HG03432 (cell line): ENCODE results near the gene CSK.
"Not testable (repeated sequence)": the region's sequence is repeated elsewhere in the genome, so short reads cannot be mapped to it uniquely, and the experiment has no call there.

Experiments used
- ATAC-seq: cut with Tn5 transposase; IDR thresholded peaks from one replicate; pipeline ENCODE4 v1.9.1; 2021; ENCODE audit warnings: mild to moderate bottlenecking, moderate library complexity; ENCODE audit not compliant: unreplicated experiment

The CSK gene

DNA sequence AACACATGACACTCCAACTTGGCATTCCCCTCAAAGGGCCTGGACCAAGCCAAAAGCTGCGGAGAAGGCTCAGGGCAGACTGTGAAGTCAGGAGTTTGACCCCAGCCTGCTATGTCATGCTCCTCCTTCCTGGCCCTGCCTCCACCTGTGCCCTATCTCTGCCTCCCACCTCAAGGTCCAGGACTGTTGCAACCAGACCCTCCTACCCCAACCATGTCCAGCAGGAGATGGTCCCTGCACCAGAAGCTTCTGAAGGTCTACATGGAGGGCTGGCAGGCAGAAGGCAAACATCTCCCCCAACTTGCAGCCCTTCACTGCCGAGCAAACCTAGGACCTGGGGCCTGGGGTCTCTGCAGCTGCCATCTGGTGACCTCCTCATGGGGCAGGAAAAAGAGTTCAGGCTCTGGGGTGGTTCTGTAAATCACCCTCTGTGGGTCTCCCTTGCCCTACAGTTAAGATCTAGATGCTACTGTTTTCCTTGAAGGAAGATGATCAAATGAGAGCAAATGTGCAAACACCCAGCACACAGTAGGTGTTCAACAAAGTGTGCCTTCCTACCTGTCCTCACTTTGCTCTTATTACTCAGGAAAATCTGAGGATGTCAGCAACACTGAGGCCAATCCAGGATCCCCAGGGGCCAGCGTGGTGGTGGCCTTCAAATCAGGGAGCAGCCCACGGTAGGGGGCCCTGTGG, 11.5 kb upstream of the CSK start:
- no peak for ATAC-seq

DNA sequence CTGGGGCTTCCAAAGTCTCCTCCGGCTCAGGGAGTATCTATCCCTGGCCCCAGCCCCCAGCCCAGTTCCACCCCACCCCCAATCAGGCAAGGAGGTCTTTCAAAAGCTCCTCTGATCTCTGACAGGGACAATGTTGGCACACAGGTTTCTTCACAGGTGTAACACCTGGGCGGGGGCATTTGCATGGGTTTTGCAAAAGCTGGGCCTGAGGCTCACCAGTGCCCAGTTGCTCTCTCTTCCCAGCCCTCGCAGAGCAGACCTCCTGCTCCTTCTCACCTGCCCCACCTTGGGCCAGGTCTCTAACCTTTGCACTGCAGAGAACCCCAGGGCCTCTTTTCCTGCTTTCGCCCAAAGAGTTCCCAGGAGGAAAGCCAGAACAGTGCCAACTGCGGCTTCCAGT, 8.6 kb upstream of the CSK start:
- no peak for ATAC-seq

DNA sequence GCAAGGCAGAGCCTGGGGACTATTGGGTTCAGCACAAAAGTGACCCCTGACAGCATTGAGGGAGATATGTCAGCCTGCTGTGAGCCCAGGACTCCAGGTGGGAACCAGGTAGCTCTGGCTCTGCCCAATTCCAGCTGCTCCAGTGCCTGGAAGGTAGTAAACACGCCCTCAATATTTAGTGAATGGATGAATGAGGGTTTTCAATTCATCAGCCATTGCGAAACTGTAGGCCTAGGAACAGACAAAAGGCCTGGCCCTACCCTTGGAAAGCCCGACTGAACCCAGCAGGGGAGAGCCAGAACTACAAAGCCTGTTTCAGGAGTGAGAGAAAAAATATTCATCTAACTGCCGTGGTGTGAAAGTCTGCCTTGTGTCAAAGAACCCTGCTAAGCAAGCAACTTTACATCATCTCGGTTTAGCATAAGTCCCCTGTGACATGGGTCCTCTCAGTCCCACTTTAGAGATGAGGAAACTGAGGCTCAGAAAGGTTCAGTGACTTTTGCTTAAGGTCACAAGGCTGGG, 8.1 kb upstream of the CSK start:
- ATAC-seq, result no peak

- no peak for ATAC-seq
These were observed 6.7 kb upstream of the CSK start for GRCh38 chr15:74775132-74775562.

DNA sequence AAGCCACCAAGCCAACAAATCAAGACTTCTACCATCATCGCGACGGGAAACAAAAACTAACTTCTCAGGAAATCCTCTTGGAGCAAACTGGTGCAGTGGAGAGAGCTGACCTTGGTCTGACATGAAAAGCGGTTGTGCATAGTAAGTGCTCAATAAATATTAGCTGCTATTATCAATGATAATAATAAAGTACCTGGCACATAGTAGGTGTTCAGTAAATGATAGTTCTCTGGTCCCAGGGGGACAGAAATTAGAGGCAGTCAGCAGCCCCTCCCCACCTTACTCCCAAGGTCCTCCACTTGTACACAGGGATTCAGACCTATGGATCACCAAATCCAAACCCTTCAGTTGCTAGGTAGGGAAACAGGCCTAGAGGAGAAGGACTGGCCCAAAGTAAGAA, 6.0 kb upstream of the CSK start:
- ATAC-seq, result no peak

DNA sequence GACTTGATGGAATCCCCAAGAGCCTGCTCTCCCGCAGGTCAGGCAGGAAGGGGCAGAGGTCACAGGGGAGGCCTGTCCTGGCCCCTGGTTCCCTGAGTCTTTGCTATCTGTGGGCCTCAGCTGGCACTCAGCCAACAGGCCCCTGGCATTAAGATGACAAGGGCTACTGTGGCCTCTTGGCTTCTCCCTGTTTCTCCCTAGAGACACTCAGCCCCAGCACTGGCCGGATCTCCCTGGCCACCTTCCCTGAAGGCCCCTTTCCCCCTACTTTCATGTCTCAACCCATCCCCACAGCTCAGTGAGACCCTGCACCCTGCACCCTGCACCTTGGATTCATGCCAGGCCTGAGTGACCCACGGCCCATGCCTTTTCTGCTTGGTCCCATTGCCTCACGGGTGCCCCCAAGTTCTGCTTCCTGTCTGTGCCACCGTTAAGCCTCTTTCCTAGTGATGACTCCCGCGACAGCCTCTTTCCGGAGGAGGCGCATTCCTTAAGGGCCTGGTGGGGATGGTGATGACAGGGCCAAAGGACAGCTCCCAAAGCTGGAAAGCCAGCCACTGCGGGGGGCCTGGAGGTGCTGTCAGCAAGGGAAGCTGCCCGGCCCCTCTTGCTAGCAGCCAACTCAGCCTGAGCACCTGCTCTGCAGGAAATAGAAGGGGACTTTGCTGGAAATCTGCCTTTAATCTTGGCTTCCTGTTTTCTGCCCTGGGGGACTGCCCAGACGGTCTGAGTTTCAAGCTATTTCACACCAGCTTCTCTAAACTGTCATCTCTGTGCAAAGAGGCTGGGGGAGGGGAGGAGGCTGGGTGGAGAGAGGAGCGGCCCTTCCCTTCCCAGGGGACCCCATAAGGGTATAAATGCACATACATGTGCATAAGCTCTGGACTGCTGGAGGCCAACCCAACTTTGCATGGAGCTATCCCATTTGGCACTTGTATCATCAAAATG, 4.8 kb upstream of the CSK start:
- peak; percentile 36 for ATAC-seq

DNA sequence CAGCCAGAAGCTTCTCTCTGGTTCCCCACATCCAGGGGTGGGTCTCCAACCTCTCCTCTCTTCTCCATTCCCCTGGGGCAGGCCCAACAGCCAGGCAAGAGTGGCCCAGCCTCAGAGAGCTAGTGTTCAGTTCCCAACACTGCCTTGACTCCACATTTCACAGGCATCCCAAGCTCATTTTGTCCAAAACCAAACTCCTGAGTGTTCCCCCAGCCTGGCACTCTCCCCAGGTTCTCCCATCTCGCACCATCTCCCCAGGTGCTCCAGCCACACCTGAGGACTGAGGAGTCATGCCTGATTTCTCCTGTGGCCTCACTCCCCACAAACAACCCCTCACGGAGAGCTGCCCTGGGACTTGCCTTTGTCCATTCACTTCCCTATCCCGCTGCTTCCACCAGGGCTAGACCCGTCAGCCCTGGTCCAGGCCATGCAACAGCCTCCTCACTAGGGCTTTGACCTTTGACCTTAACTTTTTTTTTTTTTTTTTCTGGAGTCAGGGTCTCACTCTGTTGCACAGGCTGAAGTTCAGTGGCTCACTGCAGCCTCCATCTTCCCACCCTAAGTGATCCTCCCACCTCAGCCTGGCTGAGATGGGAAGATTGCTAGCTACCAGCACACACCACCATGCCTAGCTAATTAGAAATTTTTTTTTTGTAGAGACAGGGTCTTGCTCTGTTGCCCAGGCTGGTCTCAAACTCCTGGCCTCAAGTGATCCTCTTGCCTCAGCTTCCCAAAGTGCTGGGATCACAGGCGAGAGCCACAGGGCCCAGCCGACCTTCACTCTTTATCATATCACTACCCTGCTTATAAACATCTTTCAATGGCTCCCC, 3.9 kb upstream of the CSK start:
- ATAC-seq, result peak; percentile 5

- ATAC-seq, result no peak
These were observed 3.3 kb upstream of the CSK start for GRCh38 chr15:74778599-74778970.

DNA sequence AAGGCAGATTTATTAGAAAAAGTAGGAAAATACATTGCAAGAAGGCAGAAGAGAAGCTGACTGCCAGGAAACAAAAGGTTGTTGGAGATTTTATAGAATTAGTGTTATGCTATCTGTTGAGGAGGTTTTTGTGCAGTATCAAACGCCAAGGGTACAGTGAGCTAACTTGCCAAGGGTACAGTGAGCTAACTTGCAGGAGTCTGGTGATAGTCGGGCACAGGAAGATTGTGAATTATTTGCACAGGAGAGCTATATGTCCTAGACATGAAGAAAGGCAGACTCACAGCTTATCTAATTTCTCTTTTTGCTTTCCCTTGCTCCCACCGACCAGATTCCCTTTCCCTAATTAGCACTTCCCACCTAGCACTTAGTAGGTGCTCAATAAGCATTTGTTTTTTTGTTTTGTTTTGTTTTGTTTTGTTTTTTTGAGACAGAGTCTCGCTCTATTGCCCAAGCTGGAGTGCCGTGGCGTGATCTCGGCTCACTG, 2.7 kb upstream of the CSK start:
- no peak for ATAC-seq

- ATAC-seq, result no peak
These were observed 1.1 kb upstream of the CSK start for GRCh38 chr15:74780523-74781430.

DNA sequence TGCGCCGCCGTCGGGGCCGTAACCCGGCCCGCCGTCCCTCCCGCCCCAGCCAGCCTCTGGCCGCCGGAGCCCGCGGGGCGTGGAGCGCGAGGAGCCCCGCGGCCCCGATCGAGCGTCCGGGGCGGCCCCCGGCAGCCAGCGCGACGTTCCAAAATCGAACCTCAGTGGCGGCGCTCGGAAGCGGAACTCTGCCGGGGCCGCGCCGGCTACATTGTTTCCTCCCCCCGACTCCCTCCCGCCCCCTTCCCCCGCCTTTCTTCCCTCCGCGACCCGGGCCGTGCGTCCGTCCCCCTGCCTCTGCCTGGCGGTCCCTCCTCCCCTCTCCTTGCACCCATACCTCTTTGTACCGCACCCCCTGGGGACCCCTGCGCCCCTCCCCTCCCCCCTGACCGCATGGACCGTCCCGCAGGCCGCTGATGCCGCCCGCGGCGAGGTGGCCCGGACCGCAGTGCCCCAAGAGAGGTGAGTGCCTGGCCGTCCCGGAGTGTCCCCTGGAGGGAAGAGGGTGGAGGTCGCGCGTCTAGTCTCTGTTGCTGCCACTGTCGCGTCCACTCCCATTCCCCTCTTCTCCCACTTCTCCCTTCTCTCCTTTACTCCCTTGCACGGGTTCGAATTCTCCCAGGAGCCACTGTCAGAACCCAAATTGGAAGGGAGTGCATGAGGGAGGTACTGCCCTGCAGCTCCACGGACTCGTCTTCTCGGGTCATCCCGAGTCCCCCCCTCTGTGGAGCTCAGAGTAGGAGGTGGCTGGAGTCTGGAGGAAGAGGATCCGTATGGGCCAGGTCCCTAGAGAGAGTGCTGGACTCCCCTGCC, 585 bp downstream of the CSK start:
- peak; percentile 7 for ATAC-seq

DNA sequence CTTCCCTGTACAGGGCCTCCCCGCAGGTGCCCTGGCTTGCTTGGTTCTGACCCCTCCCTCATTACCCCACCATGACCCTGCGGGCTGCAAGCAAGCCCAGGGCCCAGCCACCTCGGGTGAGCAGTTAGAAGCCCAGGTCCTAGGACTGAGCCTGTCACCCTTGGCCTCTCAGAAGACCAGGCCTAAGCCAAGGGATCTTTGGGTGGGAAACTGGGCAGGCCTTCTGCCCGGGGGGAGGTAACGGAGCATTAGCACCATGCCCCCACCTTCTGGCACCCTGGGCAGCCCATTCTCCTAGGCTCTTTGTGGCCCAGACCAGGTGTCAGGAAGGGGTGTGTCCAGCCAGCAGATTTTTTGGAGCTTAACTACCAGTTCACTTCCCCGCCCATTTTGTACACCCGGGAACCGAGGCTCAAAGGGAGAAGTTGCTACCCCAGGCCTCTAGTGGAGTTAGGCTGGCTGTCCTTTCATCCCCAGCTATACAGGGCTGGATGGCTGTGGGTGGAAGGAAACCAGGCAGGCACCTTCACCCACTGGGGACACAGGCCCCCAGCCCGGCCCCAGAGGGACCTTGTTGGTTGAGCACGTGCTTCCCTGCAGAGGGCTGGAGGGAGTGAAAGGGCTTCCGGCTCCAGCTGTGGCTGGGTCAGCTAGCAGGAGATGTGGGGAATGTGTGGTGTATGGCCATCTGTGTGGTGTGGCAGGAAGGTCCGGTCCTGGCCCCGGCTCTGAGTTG, 1.4 kb downstream of the CSK start:
- ATAC-seq, result no peak

DNA sequence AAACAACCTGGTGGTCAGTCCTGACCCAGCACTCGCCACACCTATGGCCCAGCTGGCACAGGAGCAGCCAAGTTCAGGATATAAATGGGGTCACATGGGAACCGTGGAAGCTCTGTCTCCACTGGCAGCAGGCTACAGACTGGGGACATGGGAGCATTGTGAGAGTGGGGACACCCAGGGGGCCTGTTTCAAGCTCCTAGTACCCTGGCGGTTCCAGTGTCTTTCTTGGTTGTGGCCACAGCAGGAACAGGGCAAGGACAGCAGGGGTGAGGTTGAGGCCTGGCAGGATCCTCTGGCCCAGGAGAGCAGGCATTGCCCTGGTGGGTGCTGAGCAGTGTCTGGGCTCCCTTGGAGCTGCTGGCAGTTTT, 1.9 kb downstream of the CSK start:
- ATAC-seq, result no peak

GRCh38 chr15:74784426-74785193, 2.7 kb downstream of the CSK start:
- no peak for ATAC-seq

- no peak for ATAC-seq
These were observed 3.5 kb downstream of the CSK start for GRCh38 chr15:74785194-74786032.

DNA sequence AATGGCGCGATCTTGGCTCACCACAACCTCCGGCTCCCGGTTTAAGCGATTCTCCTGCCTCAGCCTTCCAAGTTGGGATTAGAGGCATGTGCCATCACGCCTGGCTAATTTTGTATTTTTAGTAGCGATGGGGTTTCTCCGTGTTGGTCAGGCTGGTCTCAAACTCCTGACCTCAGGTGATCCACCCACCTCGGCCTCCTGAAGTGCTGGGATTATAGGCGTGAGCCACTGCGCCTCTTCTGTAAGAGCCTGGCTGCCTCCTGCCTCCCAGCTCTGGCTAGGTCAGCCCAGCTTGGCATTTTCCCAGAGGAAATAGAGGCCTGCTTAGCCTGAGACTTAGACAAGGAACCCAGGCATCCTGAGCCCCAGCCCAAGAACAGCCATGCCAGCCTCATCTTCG, 4.2 kb downstream of the CSK start:
- ATAC-seq, result not testable (repeated sequence)
